HG02970 (cell line): Measurements from ENCODE around the gene PPFIA4.
A peak's percentile ranks its signal among the peaks of the same experiment; 100 is the strongest.
"Not testable (repeated sequence)": the region's sequence is repeated elsewhere in the genome, so short reads cannot be mapped to it uniquely, and the experiment has no call there.

Experiments used
- ATAC-seq: cut with Tn5 transposase; IDR thresholded peaks from one replicate; pipeline ENCODE4 v1.9.1; 2021; ENCODE audit warnings: mild to moderate bottlenecking, moderate library complexity, moderate number of reproducible peaks; ENCODE audit not compliant: unreplicated experiment, low FRiP score

The PPFIA4 gene

GRCh38 chr1:203026031-203026665, at the start of gene PPFIA4:
TSS of gene PPFIA4 (plus strand) at chr1:203026491. CDS start at chr1:203039009, 12,518 bp downstream.
- no peak for ATAC-seq

DNA sequence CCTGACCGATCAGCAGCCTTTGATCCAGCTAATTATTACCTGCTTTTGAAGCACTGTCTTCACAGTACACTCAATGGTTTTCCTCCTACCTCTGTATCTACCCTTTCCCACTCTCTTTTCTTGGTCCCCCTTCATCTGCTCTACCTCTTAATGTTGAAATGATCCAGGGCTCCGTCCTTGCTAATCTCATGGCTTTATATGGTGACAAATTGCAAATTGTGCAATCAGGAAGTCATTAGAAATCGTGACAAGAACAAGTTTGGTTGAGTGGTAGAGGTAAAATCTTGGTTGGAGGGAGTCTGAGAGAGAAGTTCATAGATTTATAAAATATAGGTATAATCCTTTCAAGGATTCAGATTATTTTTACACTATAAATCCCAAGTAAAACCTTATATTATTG, 49.7 kb upstream of the PPFIA4 start:
- no peak for ATAC-seq

- no peak for ATAC-seq
These were observed 46.8 kb upstream of the PPFIA4 start for GRCh38 chr1:202979459-202979858.

DNA sequence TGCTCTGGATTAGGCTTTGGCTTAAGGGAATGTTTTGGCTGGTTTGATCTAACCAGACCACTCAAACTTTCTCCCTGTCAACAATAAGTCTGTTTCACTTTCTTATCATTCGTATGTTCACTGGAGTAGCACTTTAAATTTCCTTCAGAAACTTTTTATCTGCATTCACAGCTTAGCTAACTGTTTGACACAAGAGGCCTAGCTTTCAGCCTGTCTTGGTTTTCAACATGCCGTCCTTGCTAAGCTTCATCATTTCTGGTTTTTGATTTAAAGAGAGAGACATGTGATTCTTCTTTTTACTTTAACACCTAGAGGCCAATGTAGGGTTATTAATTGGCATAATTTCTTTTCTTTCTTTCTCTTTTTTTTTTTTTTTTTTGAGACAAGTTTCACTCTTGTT, 44.4 kb upstream of the PPFIA4 start:
- ATAC-seq: no peak

GRCh38 chr1:202982715-202983430, 43.4 kb upstream of the PPFIA4 start:
- ATAC-seq: no peak

- ATAC-seq: not testable (repeated sequence)
These were observed 40.2 kb upstream of the PPFIA4 start for GRCh38 chr1:202986120-202986519.

DNA sequence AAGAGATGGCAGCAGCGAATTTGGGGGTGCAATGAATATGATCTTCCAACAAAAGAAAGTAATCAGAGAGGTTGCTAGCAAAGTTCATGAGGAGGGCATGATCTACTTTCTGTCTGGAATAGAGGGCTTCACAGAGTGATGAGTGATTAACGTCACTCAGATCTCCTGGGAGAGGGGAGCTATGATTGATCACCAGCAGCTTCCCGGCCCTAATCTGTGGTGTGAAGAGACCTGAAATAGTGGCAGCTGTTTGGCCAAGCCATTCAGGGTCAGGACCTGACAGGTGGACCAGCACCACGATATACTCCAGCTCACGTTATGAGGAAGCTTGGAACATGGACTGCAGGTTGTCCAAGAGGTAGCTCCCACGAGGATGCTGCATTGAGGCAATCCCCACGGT, 39.0 kb upstream of the PPFIA4 start:
- ATAC-seq: no peak

GRCh38 chr1:202987922-202988583, 38.2 kb upstream of the PPFIA4 start:
- ATAC-seq: no peak

DNA sequence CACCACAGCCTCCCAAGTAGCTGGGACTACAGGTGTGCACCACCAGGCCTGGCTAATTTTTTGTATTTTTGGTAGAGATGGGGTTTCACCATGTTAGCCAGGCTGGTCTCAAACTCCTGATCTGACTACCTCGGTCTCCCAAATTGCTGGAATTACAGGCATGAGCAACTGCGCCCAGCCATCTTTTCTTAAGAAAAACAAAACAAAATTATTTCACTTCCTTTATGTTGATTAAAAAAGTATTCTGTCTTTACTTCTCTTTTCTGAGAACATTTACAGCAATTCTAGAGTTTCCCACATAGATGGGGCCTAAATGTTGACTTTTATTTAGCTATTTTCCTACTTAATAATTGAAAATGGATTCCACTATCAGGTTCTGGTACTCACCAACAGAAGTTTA, 36.4 kb upstream of the PPFIA4 start:
- ATAC-seq: no peak

DNA sequence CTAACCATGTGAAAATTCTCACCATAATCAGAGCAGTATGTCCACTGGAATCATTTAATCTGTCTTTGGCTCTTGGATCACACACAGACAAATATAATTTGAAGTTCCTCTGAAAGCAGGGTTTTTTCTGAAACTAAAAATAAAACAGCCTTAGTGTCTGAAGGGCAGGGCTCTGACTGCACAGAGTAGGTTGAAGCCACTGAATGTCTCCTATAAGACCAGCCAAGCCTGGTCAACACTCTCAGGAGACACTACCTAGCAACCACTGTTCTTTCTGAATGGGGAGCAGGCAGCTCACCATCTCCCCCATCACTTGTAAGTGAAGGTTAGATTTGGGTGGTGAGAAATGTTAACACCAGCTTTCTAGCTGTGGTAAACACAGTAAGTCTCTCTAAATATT, 35.2 kb upstream of the PPFIA4 start:
- ATAC-seq: no peak

- no peak for ATAC-seq
These were observed 31.5 kb upstream of the PPFIA4 start for GRCh38 chr1:202994756-202995155.

- no peak for ATAC-seq
These were observed 27.2 kb upstream of the PPFIA4 start for GRCh38 chr1:202998836-202999750.

DNA sequence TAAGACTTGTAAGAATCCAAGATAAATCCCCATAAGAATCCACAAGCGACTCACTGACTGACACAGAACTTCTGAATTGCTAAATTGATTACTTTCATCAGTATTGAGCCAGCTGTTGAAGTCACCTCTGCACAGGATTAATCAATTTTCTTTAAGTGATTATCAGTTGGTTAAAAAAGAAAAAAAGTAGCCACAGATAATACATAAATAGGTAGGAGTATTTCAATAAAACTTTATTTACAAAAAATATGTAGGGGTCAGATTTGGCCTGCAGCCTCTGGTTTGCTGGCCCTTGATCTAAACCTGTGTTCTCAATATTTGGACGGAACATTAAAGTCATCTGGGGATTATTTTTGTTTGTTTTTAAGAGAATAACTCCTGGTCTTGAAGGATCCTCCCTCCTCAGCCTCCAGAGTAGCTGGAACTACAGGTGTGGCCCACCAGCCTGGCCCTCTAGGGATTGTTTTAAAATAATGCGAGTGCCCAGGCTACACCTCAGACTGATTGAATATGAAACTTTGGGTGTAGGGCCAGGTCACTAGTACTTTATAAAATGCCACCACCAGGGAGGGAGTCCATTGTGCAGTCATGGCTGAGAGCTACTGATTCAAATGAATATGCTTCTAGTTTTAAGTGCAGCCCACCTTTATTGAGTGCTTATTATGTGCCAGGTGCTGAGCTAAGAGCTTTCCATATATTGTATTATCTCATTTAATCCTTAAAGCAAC, 25.9 kb upstream of the PPFIA4 start:
- no peak for ATAC-seq

DNA sequence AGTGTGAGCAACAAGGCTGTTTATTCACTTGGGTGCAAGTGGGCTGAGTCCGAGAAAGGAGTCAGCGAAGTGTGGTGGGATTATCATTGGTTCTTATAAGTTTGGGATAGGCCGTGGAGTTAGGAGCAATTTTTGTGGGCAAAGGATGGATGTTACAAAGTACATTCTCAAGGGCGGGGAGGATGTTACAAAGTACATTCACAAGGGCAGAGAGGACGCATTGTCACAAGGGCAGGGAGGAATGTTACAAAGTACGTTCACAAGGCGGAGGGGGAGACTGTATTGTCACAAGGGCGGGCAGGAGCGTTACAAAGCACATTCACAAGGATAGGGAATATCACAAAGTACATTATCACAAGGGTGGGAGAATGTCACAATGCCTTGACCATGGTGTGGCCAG, 24.3 kb upstream of the PPFIA4 start:
- no peak for ATAC-seq

DNA sequence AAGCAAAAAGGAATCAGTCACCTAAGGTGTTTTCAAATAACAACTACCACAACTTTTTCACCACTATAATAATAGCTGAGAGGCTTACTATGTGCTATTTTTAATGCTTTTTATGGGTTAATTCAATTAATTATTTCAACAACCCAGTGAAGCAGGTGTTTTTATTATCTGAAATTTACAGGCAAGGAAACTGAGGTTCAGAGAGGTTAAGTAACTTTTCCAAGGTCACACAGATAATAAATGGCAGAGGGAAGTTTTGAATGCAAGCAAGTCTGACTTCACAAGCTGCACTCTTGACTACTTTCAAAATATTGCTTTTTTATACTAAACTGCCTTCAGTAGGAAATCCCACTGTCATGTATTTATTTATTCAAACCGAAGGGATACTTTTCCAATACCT, 23.3 kb upstream of the PPFIA4 start:
- no peak for ATAC-seq

DNA sequence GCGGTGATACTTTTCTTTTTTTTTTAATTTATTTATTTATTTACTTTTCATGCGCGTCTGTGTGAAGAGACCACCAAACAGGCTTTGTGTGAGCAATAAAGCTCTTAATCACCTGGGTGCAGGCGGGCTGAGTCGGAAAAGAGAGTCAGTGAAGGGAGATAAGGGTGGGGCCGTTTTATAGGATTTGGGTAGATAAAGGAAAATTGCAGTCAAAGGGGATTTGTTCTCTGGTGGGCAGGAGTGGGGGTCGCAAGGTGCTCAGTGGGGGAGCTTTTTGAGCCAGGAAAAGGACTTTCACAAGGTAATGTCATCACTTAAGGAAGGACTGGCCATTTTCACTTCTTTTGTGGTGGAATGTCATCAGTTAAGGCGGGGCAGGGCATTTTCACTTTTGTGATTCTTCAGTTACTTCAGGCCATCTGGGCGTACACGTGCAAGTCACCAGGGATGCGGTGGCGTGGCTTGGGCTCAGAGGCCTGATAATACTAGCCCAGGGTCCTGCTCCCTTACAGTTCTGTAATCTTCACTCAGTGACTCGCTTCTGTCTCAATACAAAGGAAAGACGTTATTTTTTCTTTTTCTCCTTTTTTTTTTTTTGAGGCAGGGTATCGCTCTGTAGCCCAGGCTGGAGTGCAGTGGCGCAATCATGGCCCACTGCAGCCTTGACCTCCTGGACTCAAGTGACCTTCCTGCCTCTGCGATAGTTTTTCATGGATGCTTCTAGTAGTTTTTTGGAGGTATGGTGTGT, 20.7 kb upstream of the PPFIA4 start:
- not testable (repeated sequence) for ATAC-seq

GRCh38 chr1:203006948-203007871, 19.1 kb upstream of the PPFIA4 start, which contains the start of gene TMEM183A:
TSS of gene TMEM183A (plus strand) at chr1:203007374. CDS start at chr1:203007466, 92 bp downstream.
- ATAC-seq: peak; percentile 97

DNA sequence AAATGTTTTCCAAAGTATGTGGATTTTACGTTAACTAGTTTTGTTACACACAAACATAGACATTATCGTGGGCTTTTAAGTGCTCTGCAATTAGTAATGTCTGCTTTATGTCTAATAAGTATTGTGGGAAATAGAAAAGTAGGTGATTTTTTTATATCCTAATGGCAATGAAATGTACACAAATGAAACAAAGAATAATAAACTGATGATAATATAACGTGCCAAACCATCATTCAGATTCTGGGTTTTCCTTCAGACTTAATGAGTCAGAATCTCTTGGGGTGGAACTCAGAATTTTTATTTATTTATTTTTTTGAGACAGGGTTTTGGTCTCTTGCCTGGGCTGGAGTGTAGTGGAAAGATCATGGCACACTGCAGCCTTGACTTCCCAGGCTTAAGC, 17.1 kb upstream of the PPFIA4 start:
- no peak for ATAC-seq
